NT2/D1 (cell line): ENCODE measurements around the gene CALHM5.

Experiments used
- DNase-seq: peaks from one replicate; pipeline ENCODE4 v3.0.0-alpha.2; 2011; ENCODE audit warnings: low read depth, low spot score
- H3K27me3 ChIP-seq: 2 replicates; pipeline ENCODE4 v1.6.0; 2011; ENCODE audit warnings: mild to moderate bottlenecking; ENCODE audit not compliant: insufficient read length, insufficient read depth
- H3K36me3 ChIP-seq: 2 replicates; pipeline ENCODE4 v1.6.1; 2011; ENCODE audit warnings: mild to moderate bottlenecking, low read length, mixed read lengths; ENCODE audit not compliant: insufficient read depth, insufficient read length
- H3K4me1 ChIP-seq: 2 replicates; pipeline ENCODE4 v1.5.1; 2011; ENCODE audit not compliant: insufficient read depth, insufficient read length
- H3K4me3 ChIP-seq: 2 replicates; pipeline ENCODE4 v1.5.1; 2011; ENCODE audit warnings: low read depth; ENCODE audit not compliant: insufficient read length
- H3K9ac ChIP-seq: 2 replicates; pipeline ENCODE4 v1.6.0; 2011; ENCODE audit warnings: low read depth; ENCODE audit not compliant: insufficient read length
- H3K9me3 ChIP-seq: 2 replicates; pipeline ENCODE4 v1.5.1; 2011; ENCODE audit warnings: mild to moderate bottlenecking, low read length; ENCODE audit not compliant: insufficient read depth
- SUZ12 ChIP-seq: IDR thresholded peaks from 2 replicates; pipeline ENCODE4 v1.6.1; 2011; ENCODE audit not compliant: insufficient read length, insufficient read depth; ENCODE audit errors: extremely low read depth
- YY1 ChIP-seq: IDR thresholded peaks from 2 replicates; pipeline ENCODE4 v1.6.1; 2011; ENCODE audit not compliant: insufficient read length, insufficient read depth
- ZNF274 ChIP-seq: IDR thresholded peaks from 2 replicates; pipeline ENCODE4 v1.6.1; 2011; ENCODE audit warnings: mild to moderate bottlenecking, low read depth, low read length

Gene CALHM5, protein sequence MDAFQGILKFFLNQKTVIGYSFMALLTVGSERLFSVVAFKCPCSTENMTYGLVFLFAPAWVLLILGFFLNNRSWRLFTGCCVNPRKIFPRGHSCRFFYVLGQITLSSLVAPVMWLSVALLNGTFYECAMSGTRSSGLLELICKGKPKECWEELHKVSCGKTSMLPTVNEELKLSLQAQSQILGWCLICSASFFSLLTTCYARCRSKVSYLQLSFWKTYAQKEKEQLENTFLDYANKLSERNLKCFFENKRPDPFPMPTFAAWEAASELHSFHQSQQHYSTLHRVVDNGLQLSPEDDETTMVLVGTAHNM

DNA sequence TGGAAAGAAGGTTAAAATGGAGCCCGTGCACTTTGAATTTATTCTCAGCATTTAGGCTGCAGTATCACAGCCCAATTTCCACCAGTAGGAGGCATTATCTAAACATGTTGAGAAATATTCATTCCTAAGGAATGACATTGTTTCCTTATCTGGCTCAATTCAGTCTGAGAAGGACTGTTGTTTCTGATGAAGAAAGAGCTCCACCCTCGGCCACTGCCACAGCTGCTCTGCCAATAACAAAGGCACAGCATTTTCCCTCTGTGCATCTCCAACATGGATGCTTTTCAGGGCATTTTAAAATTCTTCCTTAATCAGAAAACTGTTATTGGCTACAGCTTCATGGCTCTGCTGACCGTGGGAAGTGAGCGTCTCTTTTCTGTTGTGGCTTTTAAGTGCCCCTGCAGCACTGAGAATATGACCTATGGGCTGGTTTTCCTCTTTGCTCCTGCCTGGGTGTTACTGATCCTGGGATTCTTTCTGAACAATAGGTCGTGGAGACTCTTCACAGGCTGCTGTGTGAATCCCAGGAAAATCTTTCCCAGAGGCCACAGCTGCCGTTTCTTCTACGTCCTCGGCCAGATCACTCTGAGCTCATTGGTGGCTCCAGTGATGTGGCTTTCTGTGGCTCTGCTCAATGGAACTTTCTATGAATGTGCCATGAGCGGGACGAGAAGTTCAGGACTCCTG is at the start of gene CALHM5:
Gene CALHM5 (plus strand): TSS at position 216 of the 687 bp plus-strand sequence. CDS start 58 bp downstream, at position 274.
- TF ChIP-seq YY1, result no peak
- no peak for TF ChIP-seq ZNF274
- no peak for TF ChIP-seq SUZ12
- Histone ChIP-seq H3K9ac (no peak within 1 kb of the TSS), H3K4me3 (no peak within 1 kb of the TSS), H3K36me3 (no peaks in the 10 kb centered on the region), H3K27me3 (no peaks in the 10 kb centered on the region), H3K9me3 (no peaks in the 10 kb centered on the region), H3K4me1 (no peaks in the 10 kb centered on the region)
- DNase-seq, result no peak

DNA sequence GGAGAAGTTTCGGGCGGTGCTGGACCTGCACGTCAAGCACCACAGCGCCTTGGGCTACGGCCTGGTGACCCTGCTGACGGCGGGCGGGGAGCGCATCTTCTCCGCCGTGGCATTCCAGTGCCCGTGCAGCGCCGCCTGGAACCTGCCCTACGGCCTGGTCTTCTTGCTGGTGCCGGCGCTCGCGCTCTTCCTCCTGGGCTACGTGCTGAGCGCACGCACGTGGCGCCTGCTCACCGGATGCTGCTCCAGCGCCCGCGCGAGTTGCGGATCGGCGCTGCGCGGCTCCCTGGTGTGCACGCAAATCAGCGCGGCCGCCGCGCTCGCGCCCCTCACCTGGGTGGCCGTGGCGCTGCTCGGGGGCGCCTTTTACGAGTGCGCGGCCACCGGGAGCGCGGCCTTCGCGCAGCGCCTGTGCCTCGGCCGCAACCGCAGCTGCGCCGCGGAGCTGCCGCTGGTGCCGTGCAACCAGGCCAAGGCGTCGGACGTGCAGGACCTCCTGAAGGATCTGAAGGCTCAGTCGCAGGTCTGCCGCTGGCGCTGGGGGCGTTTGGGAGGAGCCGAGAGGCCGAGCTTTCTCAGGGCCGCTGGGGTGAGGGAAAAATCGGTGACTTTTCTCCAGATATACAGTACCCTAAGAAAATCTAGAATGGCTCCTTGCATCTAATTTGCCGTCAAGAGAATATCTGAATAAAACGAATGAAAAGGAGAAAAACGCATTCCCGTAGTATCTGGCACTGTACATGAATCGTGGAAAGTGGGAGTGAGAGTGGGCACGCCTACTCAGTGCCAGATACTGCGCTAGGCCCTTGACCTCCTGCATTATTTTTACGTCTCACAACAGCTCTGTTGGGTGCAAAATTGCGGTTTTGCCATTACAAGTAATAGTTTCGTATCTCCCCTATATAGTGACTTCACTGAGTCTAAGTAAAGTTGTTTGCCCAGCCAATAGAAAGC is 49.2 kb upstream of the CALHM5 start:
- Histone ChIP-seq H3K36me3 (no peaks in the 10 kb centered on the region), H3K9ac (peak overlapping the region; percentile 72), H3K27me3 (peaks cover 43% of the 10 kb centered on the region), H3K4me1 (no peaks in the 10 kb centered on the region), H3K4me3 (peak overlapping the region; percentile 51), H3K9me3 (no peaks in the 10 kb centered on the region)
- peak; percentile 23 for DNase-seq
- TF ChIP-seq ZNF274 (no peak), YY1 (no peak), SUZ12 (no peak)

DNA sequence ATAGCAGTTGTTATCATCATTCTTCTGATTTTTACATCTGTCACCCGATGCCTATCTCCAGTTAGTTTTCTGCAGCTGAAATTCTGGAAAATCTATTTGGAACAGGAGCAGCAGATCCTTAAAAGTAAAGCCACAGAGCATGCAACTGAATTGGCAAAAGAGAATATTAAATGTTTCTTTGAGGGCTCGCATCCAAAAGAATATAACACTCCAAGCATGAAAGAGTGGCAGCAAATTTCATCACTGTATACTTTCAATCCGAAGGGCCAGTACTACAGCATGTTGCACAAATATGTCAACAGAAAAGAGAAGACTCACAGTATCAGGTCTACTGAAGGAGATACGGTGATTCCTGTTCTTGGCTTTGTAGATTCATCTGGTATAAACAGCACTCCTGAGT is 48.1 kb upstream of the CALHM5 start:
- H3K36me3 ChIP-seq, result no peaks in the 10 kb centered on the region
- no peak for DNase-seq
- H3K9ac ChIP-seq, result no peak overlapping the region
- TF ChIP-seq ZNF274 (no peak), SUZ12 (no peak), YY1 (no peak)
- no peaks in the 10 kb centered on the region for H3K4me1 ChIP-seq
- H3K27me3 ChIP-seq, result peaks cover 43% of the 10 kb centered on the region
- H3K9me3 ChIP-seq, result no peaks in the 10 kb centered on the region
- H3K4me3 ChIP-seq, result no peak overlapping the region

DNA sequence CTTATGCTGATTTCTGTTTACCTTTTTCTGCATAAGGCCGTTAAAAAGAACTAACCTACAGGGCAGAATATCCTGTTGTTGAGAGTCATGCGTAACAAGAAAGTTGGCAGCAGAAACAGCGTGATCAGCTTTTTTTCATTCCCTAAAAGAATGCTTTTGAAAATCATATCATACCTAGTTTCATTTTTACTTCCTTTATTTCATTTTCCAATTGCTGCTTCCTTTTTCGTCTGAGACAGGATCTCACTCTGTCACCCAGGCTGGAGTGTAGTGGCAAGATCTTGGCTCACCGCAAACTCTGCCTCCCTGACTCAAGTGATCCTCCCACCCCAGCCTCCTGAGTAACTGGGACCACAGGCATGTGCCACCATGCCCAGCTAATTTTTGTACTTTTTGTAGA is 46.2 kb upstream of the CALHM5 start:
- H3K27me3 ChIP-seq, result peaks cover 37% of the 10 kb centered on the region
- H3K4me3 ChIP-seq, result no peak overlapping the region
- no peaks in the 10 kb centered on the region for H3K4me1 ChIP-seq
- DNase-seq, result no peak
- H3K36me3 ChIP-seq, result no peaks in the 10 kb centered on the region
- no peak overlapping the region for H3K9ac ChIP-seq
- no peaks in the 10 kb centered on the region for H3K9me3 ChIP-seq
- TF ChIP-seq ZNF274, result no peak
- TF ChIP-seq YY1, result no peak
- no peak for TF ChIP-seq SUZ12

DNA sequence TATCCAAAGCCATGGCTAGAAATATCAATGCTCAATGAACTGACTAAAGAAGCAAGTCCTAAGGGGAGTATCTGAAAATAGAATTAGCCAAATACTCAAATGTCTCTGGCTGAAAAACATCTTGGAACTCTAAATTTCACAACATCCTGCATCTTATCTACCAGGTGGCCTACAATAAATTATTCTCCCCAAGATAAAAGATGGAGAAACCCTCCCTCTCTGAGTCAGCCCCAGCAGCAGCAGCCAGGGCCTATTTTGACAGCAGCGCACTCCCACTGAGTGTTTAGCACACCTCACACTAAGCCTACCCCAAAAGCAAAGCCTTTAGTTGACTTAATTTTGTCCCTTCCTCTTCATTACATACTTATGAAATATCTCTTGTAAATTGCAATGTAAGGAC is 44.3 kb upstream of the CALHM5 start:
- H3K36me3 ChIP-seq, result no peaks in the 10 kb centered on the region
- no peak overlapping the region for H3K9ac ChIP-seq
- H3K27me3 ChIP-seq, result peaks cover 18% of the 10 kb centered on the region
- no peak overlapping the region for H3K4me3 ChIP-seq
- DNase-seq, result no peak
- no peaks in the 10 kb centered on the region for H3K9me3 ChIP-seq
- H3K4me1 ChIP-seq, result no peaks in the 10 kb centered on the region
- no peak for TF ChIP-seq YY1
- no peak for TF ChIP-seq ZNF274

DNA sequence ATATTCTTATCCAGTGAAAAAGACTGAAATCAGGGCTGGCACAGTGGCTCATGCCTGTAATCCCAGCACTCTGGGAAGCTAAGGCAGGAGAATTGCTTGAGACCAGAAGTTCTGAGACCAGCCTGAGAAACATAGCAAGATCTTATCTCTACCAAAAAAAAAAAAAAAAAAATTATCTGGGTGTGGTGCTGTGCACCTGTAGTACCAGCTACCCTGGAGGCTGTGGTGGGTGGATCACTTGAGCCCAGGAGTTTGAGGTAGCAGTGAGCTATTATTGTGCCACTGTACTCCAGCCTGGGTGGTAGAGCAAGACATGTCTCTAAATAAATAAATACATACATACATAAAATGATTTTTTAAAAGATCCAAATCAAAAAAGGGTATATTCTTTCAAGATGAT is 43.9 kb upstream of the CALHM5 start:
- Histone ChIP-seq H3K4me3 (no peak overlapping the region), H3K4me1 (no peaks in the 10 kb centered on the region), H3K36me3 (no peaks in the 10 kb centered on the region), H3K27me3 (peaks cover 15% of the 10 kb centered on the region), H3K9me3 (no peaks in the 10 kb centered on the region), H3K9ac (no peak overlapping the region)
- DNase-seq, result no peak
- TF ChIP-seq ZNF274 (no peak), YY1 (no peak), SUZ12 (no peak)
